ENCODE results near the gene PPARA.

DNA sequence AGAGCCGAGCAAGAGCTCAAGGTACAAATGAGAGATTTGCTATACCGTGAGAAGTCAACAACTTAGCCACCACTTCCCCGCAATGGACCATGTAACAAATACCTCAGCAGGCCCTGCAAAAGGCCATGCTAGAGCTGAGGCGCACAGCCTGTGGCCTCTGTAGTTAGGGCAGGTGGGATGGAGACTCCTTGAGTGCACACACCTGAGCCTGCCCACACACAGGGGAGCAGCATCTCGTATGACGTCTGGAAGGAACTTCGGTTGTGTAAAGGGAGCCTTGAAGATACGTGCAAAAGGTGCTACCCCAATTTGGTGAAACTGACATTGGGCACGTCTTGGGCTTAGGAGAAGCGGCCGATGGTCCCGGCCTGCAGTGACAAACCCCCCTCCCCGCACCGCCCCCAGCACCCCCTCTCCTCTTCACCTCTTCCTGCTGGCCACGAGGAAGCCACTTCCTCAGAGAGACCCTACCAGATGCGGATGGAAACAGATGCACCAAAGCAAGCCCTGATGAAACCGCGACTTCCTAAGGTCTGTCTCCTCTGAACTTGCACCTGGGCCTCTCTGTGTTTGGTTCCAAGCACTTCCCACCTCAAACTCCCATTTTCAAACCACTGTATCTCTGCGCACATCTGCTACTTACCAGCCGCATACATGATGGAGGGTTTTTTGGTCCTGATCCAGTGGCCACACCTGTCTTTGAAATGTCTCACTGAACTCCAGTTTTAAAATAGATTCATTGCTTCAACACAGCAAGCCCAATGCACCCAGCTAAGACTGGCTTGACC, 89.1 kb downstream of the PPARA start:
- TF ChIP-seq, protein P1, sequence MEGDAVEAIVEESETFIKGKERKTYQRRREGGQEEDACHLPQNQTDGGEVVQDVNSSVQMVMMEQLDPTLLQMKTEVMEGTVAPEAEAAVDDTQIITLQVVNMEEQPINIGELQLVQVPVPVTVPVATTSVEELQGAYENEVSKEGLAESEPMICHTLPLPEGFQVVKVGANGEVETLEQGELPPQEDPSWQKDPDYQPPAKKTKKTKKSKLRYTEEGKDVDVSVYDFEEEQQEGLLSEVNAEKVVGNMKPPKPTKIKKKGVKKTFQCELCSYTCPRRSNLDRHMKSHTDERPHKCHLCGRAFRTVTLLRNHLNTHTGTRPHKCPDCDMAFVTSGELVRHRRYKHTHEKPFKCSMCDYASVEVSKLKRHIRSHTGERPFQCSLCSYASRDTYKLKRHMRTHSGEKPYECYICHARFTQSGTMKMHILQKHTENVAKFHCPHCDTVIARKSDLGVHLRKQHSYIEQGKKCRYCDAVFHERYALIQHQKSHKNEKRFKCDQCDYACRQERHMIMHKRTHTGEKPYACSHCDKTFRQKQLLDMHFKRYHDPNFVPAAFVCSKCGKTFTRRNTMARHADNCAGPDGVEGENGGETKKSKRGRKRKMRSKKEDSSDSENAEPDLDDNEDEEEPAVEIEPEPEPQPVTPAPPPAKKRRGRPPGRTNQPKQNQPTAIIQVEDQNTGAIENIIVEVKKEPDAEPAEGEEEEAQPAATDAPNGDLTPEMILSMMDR (IDR thresholded peaks at IDR 0.05) = no peak
- TF ChIP-seq SIN3A (IDR thresholded peaks at IDR 0.05; ENCODE audit: borderline replicate concordance, insufficient read depth, low read depth, low read length) = no peak
- TF ChIP-seq POLR2AphosphoS5 (IDR thresholded peaks at IDR 0.05; ENCODE audit: low read depth, low read length) = no peak

Measured in Panc1 (cell line).